Endothelial cell (in vitro differentiated cells): ENCODE results near the gene MAP3K8. TPM values are rescaled to one million over a fixed set of nuclear protein-coding genes. Genes with fewer than 3 reads are reported as not detected.

ENCODE experiments used
- DNase-seq: peaks from one replicate; pipeline ENCODE4 v3.0.0; 2021; ENCODE audit warnings: low spot score
- H3K27ac Mint-ChIP-seq: one replicate; pipeline ENCODE4 v1.8.0; 2021; ENCODE audit warnings: mixed read lengths, inconsistent platforms; ENCODE audit not compliant: unreplicated experiment
- H3K27me3 Mint-ChIP-seq: one replicate; pipeline ENCODE4 v1.8.0; 2021; ENCODE audit warnings: mild to moderate bottlenecking, moderate library complexity, mixed read lengths, inconsistent platforms; ENCODE audit not compliant: unreplicated experiment
- H3K36me3 Mint-ChIP-seq: one replicate; pipeline ENCODE4 v1.8.0; 2021; ENCODE audit warnings: mild to moderate bottlenecking, low read depth, mixed read lengths, inconsistent platforms; ENCODE audit not compliant: unreplicated experiment
- H3K4me1 Mint-ChIP-seq: one replicate; pipeline ENCODE4 v1.8.0; 2021; ENCODE audit warnings: mild to moderate bottlenecking, mixed read lengths, inconsistent platforms; ENCODE audit not compliant: unreplicated experiment
- H3K4me3 Mint-ChIP-seq: one replicate; pipeline ENCODE4 v1.8.0; 2021; ENCODE audit warnings: mild to moderate bottlenecking, mixed read lengths, inconsistent platforms; ENCODE audit not compliant: unreplicated experiment
- H3K9me3 Mint-ChIP-seq: one replicate; pipeline ENCODE4 v1.8.0; 2021; ENCODE audit warnings: mixed read lengths, inconsistent platforms; ENCODE audit not compliant: unreplicated experiment
- CTCF ChIP-seq: fragments of 200-600 bp; sonication (generic); IDR thresholded peaks from one replicate; pipeline ENCODE4 v1.5.0; 2021; ENCODE audit warnings: antibody characterized with exemption; ENCODE audit not compliant: unreplicated experiment
- total RNA-seq: library from RNA; stranded (reverse); fragmentation: NEBNext Ultra II Directional; extraction: Animal tissue kit (Norgen Biotek cat#: 25700); gene quantifications from one replicate; pipeline ENCODE4 v1.2.1, GENCODE V29; 2021; ENCODE audit not compliant: unreplicated experiment

The MAP3K8 gene
- total RNA-seq, 1 donor from 2014 or later, result 6.2 TPM

DNA sequence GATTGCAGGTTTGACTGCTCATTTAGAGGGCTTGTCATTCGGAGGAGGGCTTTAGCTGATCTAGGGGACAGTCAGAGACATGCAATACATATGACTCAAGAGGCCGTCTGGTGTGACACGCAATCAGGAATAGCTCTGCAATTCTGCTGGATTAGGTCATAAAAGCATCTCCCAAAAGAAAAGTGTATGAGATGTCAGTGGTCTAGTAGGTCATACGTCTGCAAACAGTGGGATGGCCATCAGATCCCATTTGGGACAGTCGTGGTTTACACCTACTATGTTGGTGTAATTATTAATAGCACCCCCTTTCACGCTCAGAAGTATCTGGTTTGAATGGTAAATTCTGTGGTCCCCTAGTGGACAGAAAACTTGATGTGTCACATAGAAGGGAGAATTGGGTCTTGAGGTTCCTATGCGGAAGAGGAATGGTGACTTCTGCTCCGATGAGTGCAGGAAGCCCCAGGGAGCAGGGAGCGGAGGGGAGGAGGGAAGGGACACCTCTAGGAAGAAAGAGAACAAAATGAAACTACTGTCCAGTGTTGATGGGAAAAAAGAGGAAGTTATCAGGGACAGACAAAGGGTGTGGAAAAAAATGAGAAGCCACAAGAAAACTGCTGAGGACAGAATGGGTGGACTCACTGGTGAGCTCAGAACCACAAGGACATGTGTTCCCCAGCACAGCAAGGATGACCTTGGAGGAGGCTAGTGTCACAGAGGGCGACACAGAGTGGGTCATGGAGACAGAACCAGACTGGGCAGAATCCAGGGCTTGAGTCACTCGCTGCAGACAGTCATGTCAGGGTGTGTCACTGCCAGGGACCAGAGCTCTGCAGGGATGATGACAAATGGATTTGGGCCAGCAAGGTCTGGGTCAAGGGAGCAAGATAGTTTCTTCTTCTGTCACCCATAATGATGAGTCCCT, 59.9 kb downstream of the MAP3K8 start:
- no peak for DNase-seq
- TF ChIP-seq CTCF, result no peak
- Mint-ChIP-seq H3K4me3 (no peak overlapping the region), H3K27me3 (peaks cover 9% of the 10 kb centered on the region), H3K4me1 (peaks cover 6% of the 10 kb centered on the region), H3K36me3 (peaks cover 4% of the 10 kb centered on the region), H3K27ac (no peak overlapping the region), H3K9me3 (no peaks in the 10 kb centered on the region)

- H3K27ac Mint-ChIP-seq, result no peak overlapping the region
Measured at GRCh38 chr10:30494558-30494957, 60.6 kb downstream of the MAP3K8 start.

GRCh38 chr10:30495687-30496086, 61.7 kb downstream of the MAP3K8 start:
- Mint-ChIP-seq H3K4me3 (no peak overlapping the region), H3K27ac (no peak overlapping the region), H3K4me1 (peaks cover 6% of the 10 kb centered on the region), H3K36me3 (no peaks in the 10 kb centered on the region), H3K9me3 (no peaks in the 10 kb centered on the region), H3K27me3 (peaks cover 4% of the 10 kb centered on the region)
- DNase-seq, result no peak
- no peak for TF ChIP-seq CTCF

More at GRCh38 chr10:30494558-30494957, 60.6 kb downstream of the MAP3K8 start:
- Mint-ChIP-seq H3K36me3 (peaks cover 4% of the 10 kb centered on the region), H3K9me3 (no peaks in the 10 kb centered on the region), H3K4me1 (peaks cover 6% of the 10 kb centered on the region), H3K4me3 (no peak overlapping the region), H3K27me3 (peaks cover 7% of the 10 kb centered on the region)
- TF ChIP-seq CTCF, result no peak
- no peak for DNase-seq

DNA sequence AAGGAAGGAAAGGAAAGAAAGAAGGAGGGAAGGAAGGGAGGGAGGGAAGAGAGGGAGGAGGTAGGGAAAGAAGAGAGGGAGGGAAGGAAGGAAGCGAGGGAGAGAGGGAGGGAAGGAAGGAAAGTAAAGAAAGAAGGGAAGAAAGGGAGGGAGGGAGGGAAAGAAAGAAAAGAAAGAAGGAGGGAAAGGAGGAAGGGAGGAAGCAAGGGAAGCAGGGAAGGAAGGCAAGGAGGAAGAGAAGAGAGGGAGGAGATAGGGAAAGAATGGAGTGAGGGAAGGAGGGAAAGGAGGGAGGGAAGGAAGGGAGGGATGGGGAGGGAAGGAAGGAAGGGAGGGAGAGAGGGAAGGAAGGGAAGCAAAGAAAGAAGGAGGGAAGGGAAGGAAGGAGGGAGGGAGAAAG, 65.8 kb downstream of the MAP3K8 start:
- H3K9me3 Mint-ChIP-seq, result no peaks in the 10 kb centered on the region
- no peaks in the 10 kb centered on the region for H3K4me1 Mint-ChIP-seq
- no peak for TF ChIP-seq CTCF
- DNase-seq, result no peak
- H3K4me3 Mint-ChIP-seq, result no peak overlapping the region
- no peaks in the 10 kb centered on the region for H3K36me3 Mint-ChIP-seq
- H3K27ac Mint-ChIP-seq, result no peak overlapping the region
- H3K27me3 Mint-ChIP-seq, result peaks cover 1% of the 10 kb centered on the region

- H3K27me3 Mint-ChIP-seq, result peaks cover 1% of the 10 kb centered on the region
- no peaks in the 10 kb centered on the region for H3K9me3 Mint-ChIP-seq
- no peak for TF ChIP-seq CTCF
- DNase-seq, result no peak
- H3K36me3 Mint-ChIP-seq, result no peaks in the 10 kb centered on the region
- H3K4me1 Mint-ChIP-seq, result no peaks in the 10 kb centered on the region
- no peak overlapping the region for H3K4me3 Mint-ChIP-seq
- H3K27ac Mint-ChIP-seq, result no peak overlapping the region
Measured at GRCh38 chr10:30500534-30500933, 66.5 kb downstream of the MAP3K8 start.
